Measurements from ENCODE around the gene SBK3.

SBK3 gene

DNA sequence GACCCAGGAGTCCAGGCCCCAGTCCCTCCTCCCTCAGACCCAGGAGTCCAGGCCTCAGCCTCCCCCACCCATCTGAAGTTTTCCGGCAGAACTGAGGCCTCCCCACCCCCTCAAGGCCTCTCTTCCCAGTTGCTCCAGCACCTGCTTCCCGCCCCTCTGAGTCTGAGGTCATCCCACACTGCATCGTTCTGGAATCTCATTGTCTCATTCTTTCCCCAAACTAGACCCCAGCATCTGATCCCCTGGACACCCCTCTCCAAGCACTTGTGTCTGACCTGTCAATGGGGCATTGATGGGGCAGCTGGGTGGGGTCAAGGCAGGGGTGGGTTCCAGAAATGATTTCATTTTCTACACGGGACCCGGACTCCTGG is 7.6 kb downstream of the SBK3 start:
- Histone ChIP-seq H2BK120ac (ENCODE audit: low read depth, low read length) (no peak overlapping the region), H2BK15ac (ENCODE audit: low read depth, poor library complexity, severe bottlenecking) (no peak overlapping the region), H3K9ac (ENCODE audit: low read length) (no peak overlapping the region), H3K4me1 (ENCODE audit: control insufficient read depth, insufficient read depth, low read depth, low read length) (peaks cover 26% of the 10 kb centered on the region), H3K18ac (ENCODE audit: low read depth in 1 of 2, low read length in 2 of 2) (no peak overlapping the region), H3K4me3 (ENCODE audit: insufficient read depth in 1 of 2, low read depth in 1 of 2, low read length in 2 of 2) (no peak overlapping the region), H3K79me1 (replicated peaks; ENCODE audit: low read length, poor library complexity, severe bottlenecking) (no peaks in the 10 kb centered on the region), H3K27me3 (ENCODE audit: control insufficient read depth in 1 of 2, insufficient read depth in 1 of 2, low read length in 2 of 2) (no peaks in the 10 kb centered on the region), H3K14ac (ENCODE audit: low read length in 2 of 2) (no peak overlapping the region), H3K4me2 (ENCODE audit: low read length, poor library complexity, severe bottlenecking) (no peak overlapping the region), H4K8ac (ENCODE audit: low read length) (no peak overlapping the region), H2BK5ac (ENCODE audit: low read depth, low read length, poor library complexity, severe bottlenecking) (no peak overlapping the region), H2AFZ (ENCODE audit: low read depth, low read length) (no peak overlapping the region), H3K23ac (ENCODE audit: low read length in 2 of 2) (no peak overlapping the region), H4K91ac (ENCODE audit: low read length) (no peak overlapping the region), H3K9me3 (ENCODE audit: control insufficient read depth, low read length) (no peaks in the 10 kb centered on the region), H2BK12ac (ENCODE audit: low read length in 2 of 2) (no peak overlapping the region), H2AK5ac (ENCODE audit: low read length, severe bottlenecking) (peak overlapping the region; percentile 85), H3K27ac (ENCODE audit: low read length, poor library complexity, severe bottlenecking) (peak overlapping the region; percentile 48), H3K36me3 (ENCODE audit: control insufficient read depth in 1 of 2, insufficient read depth in 2 of 2, low read depth in 1 of 2, low read length in 2 of 2) (no peaks in the 10 kb centered on the region), H3K4ac (ENCODE audit: low read depth in 1 of 2, low read length in 2 of 2) (no peak overlapping the region)
- 26% methylated on average over 5 of the region's 5 CpGs for WGBS
- DNase-seq, result no peak

DNA sequence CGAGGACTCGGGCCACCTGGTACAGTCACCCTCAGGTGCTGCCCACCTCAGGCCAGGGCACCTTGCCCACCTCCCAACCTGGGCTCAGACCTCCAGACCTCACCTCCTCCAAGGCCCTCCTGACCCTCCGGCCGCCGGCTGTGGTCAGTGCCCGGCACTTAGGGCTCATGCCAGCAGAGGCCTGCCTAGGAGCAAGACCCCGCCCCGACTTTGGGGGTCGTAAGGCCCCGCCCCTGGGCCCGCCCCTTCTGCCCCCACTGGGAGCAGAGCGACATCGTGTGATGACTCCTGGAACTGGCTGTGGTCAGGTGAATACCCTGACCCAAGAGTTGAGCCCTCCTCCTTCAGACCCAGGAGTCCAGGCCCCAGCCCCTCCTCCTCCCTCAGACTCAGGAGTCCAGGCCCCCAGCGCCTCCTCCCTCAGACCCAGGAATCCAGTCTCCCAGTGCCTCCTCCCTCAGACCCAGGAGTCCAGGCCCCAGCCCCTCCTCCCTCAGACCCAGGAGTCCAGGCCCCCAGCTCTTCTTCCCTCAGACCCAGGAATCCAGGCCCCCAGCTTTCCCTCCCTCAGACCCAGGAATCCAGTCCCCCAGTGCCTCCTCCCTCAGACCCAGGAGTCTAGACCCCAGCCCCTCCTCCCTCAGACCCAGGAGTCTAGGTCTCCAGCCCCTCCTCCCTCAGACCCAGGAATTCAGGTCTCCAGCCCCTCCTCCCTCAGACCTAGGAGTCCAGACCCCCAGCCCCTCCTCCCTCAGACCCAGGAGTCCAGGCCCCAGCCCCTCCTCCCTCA is 8.2 kb downstream of the SBK3 start, which contains the start of gene SBK2:
SBK2 (minus strand) TSS at position 183 of the 790 bp plus-strand sequence. CDS start 839 bp downstream, outside the sequence.
- H3K9ac ChIP-seq (ENCODE audit: low read length), result no peak within 1 kb of the TSS
- peak within 1 kb of the TSS; percentile 48 for H3K27ac ChIP-seq (ENCODE audit: low read length, poor library complexity, severe bottlenecking)
- no peak within 1 kb of the TSS for H4K8ac ChIP-seq (ENCODE audit: low read length)
- no peaks in the 10 kb centered on the region for H3K27me3 ChIP-seq (ENCODE audit: control insufficient read depth in 1 of 2, insufficient read depth in 1 of 2, low read length in 2 of 2)
- peak within 1 kb of the TSS in 1 of 2 experiments; percentile 18 for H3K14ac ChIP-seq (ENCODE audit: low read length in 2 of 2)
- no peak within 1 kb of the TSS for H4K91ac ChIP-seq (ENCODE audit: low read length)
- H2BK15ac ChIP-seq (ENCODE audit: low read depth, poor library complexity, severe bottlenecking), result no peak within 1 kb of the TSS
- H2BK5ac ChIP-seq (ENCODE audit: low read depth, low read length, poor library complexity, severe bottlenecking), result peak within 1 kb of the TSS; percentile 46
- H3K36me3 ChIP-seq (ENCODE audit: control insufficient read depth in 1 of 2, insufficient read depth in 2 of 2, low read depth in 1 of 2, low read length in 2 of 2), result no peaks in the 10 kb centered on the region
- no peak for DNase-seq
- no peak within 1 kb of the TSS for H3K23ac ChIP-seq (ENCODE audit: low read length in 2 of 2)
- whole genome bisulfite sequencing, result 34% methylated on average over 14 of the region's 14 CpGs
- no peak within 1 kb of the TSS for H2BK120ac ChIP-seq (ENCODE audit: low read depth, low read length)
- H3K4me3 ChIP-seq (ENCODE audit: insufficient read depth in 1 of 2, low read depth in 1 of 2, low read length in 2 of 2), result no peak within 1 kb of the TSS
- no peak within 1 kb of the TSS for H3K4me2 ChIP-seq (ENCODE audit: low read length, poor library complexity, severe bottlenecking)
- H3K9me3 ChIP-seq (ENCODE audit: control insufficient read depth, low read length), result no peaks in the 10 kb centered on the region
- H3K18ac ChIP-seq (ENCODE audit: low read depth in 1 of 2, low read length in 2 of 2), result no peak within 1 kb of the TSS
- H3K4me1 ChIP-seq (ENCODE audit: control insufficient read depth, insufficient read depth, low read depth, low read length), result peaks cover 26% of the 10 kb centered on the region
- H3K4ac ChIP-seq (ENCODE audit: low read depth in 1 of 2, low read length in 2 of 2), result no peak within 1 kb of the TSS
- H2AK5ac ChIP-seq (ENCODE audit: low read length, severe bottlenecking), result peak within 1 kb of the TSS; percentile 95
- H2AFZ ChIP-seq (ENCODE audit: low read depth, low read length), result no peak within 1 kb of the TSS
- no peaks in the 10 kb centered on the region for H3K79me1 ChIP-seq (replicated peaks; ENCODE audit: low read length, poor library complexity, severe bottlenecking)
- H2BK12ac ChIP-seq (ENCODE audit: low read length in 2 of 2), result no peak within 1 kb of the TSS

DNA sequence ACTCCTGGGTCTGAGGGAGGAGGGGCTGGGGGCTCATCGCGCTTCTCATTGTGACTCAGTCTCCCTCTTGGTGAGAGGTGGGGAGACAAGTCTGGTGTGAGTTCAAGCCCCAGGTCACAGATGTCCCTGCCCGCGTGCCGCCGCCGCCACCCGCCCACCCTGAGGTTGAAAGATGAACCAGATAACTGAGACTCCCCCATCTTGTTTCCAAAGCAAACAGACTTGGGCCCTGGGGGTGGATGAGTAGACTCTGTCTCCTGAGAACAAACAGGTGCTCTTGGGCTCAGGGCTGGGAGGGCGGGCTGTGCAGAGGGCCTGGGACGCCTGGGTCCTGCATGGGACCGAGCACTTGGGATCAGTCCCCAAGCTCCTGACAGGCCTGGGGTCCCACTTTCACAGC is 9.0 kb downstream of the SBK3 start:
- Histone ChIP-seq H3K4me2 (ENCODE audit: low read length, poor library complexity, severe bottlenecking) (no peak overlapping the region), H2BK15ac (ENCODE audit: low read depth, poor library complexity, severe bottlenecking) (no peak overlapping the region), H2AFZ (ENCODE audit: low read depth, low read length) (no peak overlapping the region), H2BK5ac (ENCODE audit: low read depth, low read length, poor library complexity, severe bottlenecking) (no peak overlapping the region), H3K4me3 (ENCODE audit: insufficient read depth in 1 of 2, low read depth in 1 of 2, low read length in 2 of 2) (no peak overlapping the region), H3K23ac (ENCODE audit: low read length in 2 of 2) (no peak overlapping the region), H4K8ac (ENCODE audit: low read length) (no peak overlapping the region), H2BK12ac (ENCODE audit: low read length in 2 of 2) (no peak overlapping the region), H3K4me1 (ENCODE audit: control insufficient read depth, insufficient read depth, low read depth, low read length) (peaks cover 26% of the 10 kb centered on the region), H3K9ac (ENCODE audit: low read length) (no peak overlapping the region), H2BK120ac (ENCODE audit: low read depth, low read length) (no peak overlapping the region), H3K14ac (ENCODE audit: low read length in 2 of 2) (no peak overlapping the region), H3K18ac (ENCODE audit: low read depth in 1 of 2, low read length in 2 of 2) (no peak overlapping the region), H2AK5ac (ENCODE audit: low read length, severe bottlenecking) (no peak overlapping the region), H3K36me3 (ENCODE audit: control insufficient read depth in 1 of 2, insufficient read depth in 2 of 2, low read depth in 1 of 2, low read length in 2 of 2) (no peaks in the 10 kb centered on the region), H3K79me1 (replicated peaks; ENCODE audit: low read length, poor library complexity, severe bottlenecking) (no peaks in the 10 kb centered on the region), H4K91ac (ENCODE audit: low read length) (no peak overlapping the region), H3K9me3 (ENCODE audit: control insufficient read depth, low read length) (no peaks in the 10 kb centered on the region), H3K4ac (ENCODE audit: low read depth in 1 of 2, low read length in 2 of 2) (no peak overlapping the region), H3K27ac (ENCODE audit: low read length, poor library complexity, severe bottlenecking) (no peak overlapping the region), H3K27me3 (ENCODE audit: control insufficient read depth in 1 of 2, insufficient read depth in 1 of 2, low read length in 2 of 2) (no peaks in the 10 kb centered on the region)
- no peak for DNase-seq
- WGBS, result 97% methylated on average over 10 of the region's 11 CpGs

DNA sequence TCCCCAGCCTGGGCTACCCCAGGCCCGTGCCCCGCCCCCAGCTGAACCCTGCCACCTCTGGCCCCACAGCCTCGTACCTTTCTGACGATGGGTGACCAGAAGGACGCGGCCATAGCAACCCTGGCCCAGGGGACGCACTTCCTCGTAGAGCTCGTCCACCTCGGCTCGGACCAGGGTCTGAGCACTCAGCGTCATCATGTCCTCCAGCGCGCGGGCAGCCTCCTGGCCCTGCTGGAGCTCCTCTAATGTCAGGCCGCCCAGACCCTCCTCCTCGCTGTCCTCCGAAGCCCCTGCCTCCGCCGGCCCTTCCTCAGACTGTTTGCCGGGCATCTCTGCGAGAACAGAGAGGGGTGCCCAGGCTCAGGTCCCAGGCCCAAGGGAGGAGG is 9.4 kb downstream of the SBK3 start:
- no peak overlapping the region for H3K18ac ChIP-seq (ENCODE audit: low read depth in 1 of 2, low read length in 2 of 2)
- H2BK15ac ChIP-seq (ENCODE audit: low read depth, poor library complexity, severe bottlenecking), result no peak overlapping the region
- H3K27ac ChIP-seq (ENCODE audit: low read length, poor library complexity, severe bottlenecking), result no peak overlapping the region
- no peaks in the 10 kb centered on the region for H3K79me1 ChIP-seq (replicated peaks; ENCODE audit: low read length, poor library complexity, severe bottlenecking)
- no peak overlapping the region for H3K14ac ChIP-seq (ENCODE audit: low read length in 2 of 2)
- no peak overlapping the region for H3K9ac ChIP-seq (ENCODE audit: low read length)
- no peak overlapping the region for H3K23ac ChIP-seq (ENCODE audit: low read length in 2 of 2)
- H2AK5ac ChIP-seq (ENCODE audit: low read length, severe bottlenecking), result peak overlapping the region; percentile 80
- no peak for DNase-seq
- H2BK12ac ChIP-seq (ENCODE audit: low read length in 2 of 2), result no peak overlapping the region
- no peak overlapping the region for H3K4me3 ChIP-seq (ENCODE audit: insufficient read depth in 1 of 2, low read depth in 1 of 2, low read length in 2 of 2)
- no peak overlapping the region for H2BK120ac ChIP-seq (ENCODE audit: low read depth, low read length)
- H2BK5ac ChIP-seq (ENCODE audit: low read depth, low read length, poor library complexity, severe bottlenecking), result no peak overlapping the region
- H3K36me3 ChIP-seq (ENCODE audit: control insufficient read depth in 1 of 2, insufficient read depth in 2 of 2, low read depth in 1 of 2, low read length in 2 of 2), result no peaks in the 10 kb centered on the region
- peaks cover 26% of the 10 kb centered on the region for H3K4me1 ChIP-seq (ENCODE audit: control insufficient read depth, insufficient read depth, low read depth, low read length)
- no peak overlapping the region for H4K8ac ChIP-seq (ENCODE audit: low read length)
- H3K4me2 ChIP-seq (ENCODE audit: low read length, poor library complexity, severe bottlenecking), result no peak overlapping the region
- WGBS, result 94% methylated on average over 20 of the region's 22 CpGs
- no peak overlapping the region for H3K4ac ChIP-seq (ENCODE audit: low read depth in 1 of 2, low read length in 2 of 2)
- no peak overlapping the region for H2AFZ ChIP-seq (ENCODE audit: low read depth, low read length)
- H3K9me3 ChIP-seq (ENCODE audit: control insufficient read depth, low read length), result no peaks in the 10 kb centered on the region
- H3K27me3 ChIP-seq (ENCODE audit: control insufficient read depth in 1 of 2, insufficient read depth in 1 of 2, low read length in 2 of 2), result no peaks in the 10 kb centered on the region
- H4K91ac ChIP-seq (ENCODE audit: low read length), result no peak overlapping the region
